ENCODE measurements around the gene OR52H1. TPM values are rescaled to one million over a fixed set of nuclear protein-coding genes. Genes with fewer than 3 reads are reported as not detected.
"Not testable (repeated sequence)": the region's sequence is repeated elsewhere in the genome, so short reads cannot be mapped to it uniquely, and the experiment has no call there.

Gene OR52H1
- total RNA-seq, result not detected
- long read RNA-seq, result 0 reads

- intact Hi-C loops (cut with DNase I), result no loop called here
- no peak for ATAC-seq
- no peak for DNase-seq
These were observed at the start of gene OR52H1 for GRCh38 chr11:5548440-5548839. OR52H1 (minus strand) TSS chr11:5548540; CDS start chr11:5545505, 3,035 bp downstream.

- intact Hi-C loops (cut with DNase I), result loop anchor here in 1 of 2 donors (2.0 kb wide), 1 partner anchor 47 kb away; no protein-coding TSS in a partner anchor
These were observed 49.6 kb upstream of the OR52H1 start for GRCh38 chr11:5597953-5598352.

GRCh38 chr11:5596607-5597201, 48.4 kb upstream of the OR52H1 start, which contains the start of gene TRIM6:
TRIM6 (plus strand) TSS chr11:5596637; CDS start chr11:5596898, 261 bp downstream.
- ATAC-seq, result peak; percentile 68 to 90
- DNase-seq, result peak; percentile 60
- intact Hi-C loops (cut with DNase I), result no loop called here

More at GRCh38 chr11:5597953-5598352, 49.6 kb upstream of the OR52H1 start:
- ATAC-seq (peak in 1 of 2 donors; percentile 20), DNase-seq (no peak)

- intact Hi-C loops (cut with DNase I), result no loop called here
- DNase-seq (no peak), ATAC-seq (no peak)
These were observed 44.8 kb upstream of the OR52H1 start for GRCh38 chr11:5593146-5593545.

- DNase-seq, result no peak
- ATAC-seq, result no peak
- intact Hi-C loops (cut with DNase I), result no loop called here
These were observed 44.3 kb upstream of the OR52H1 start for GRCh38 chr11:5592615-5593014.

GRCh38 chr11:5591613-5592012, 43.3 kb upstream of the OR52H1 start:
- intact Hi-C loops (cut with DNase I), result no loop called here
- DNase-seq (no peak), ATAC-seq (no peak)

DNA sequence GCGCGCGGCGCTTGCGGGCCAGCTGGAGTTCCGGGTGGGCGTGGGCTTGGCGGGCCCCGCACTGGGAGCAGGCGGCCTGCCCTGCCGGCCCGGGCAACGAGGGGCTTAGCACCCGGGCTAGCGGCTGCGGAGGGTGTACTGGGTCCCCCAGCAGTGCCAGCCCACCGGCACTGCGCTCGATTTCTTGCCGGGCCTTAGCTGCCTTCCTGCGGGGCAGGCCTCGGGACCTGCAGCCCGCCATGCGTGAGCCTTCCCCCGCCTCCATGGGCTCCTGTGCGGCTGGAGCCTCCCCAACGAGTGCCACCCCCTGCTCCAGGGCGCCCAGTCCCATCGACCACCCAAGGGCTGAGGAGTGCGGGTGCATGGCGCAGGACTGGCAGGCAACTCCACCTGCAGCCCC, 41.6 kb upstream of the OR52H1 start:
- not testable (repeated sequence) for DNase-seq

GRCh38 chr11:5584458-5584857, 36.1 kb upstream of the OR52H1 start:
- intact Hi-C loops (cut with DNase I); ATAC-seq; DNase-seq: not testable (repeated sequence)

More for the DNA sequence above, 41.6 kb upstream of the OR52H1 start:
- ATAC-seq; intact Hi-C loops (cut with DNase I): not testable (repeated sequence)

DNA sequence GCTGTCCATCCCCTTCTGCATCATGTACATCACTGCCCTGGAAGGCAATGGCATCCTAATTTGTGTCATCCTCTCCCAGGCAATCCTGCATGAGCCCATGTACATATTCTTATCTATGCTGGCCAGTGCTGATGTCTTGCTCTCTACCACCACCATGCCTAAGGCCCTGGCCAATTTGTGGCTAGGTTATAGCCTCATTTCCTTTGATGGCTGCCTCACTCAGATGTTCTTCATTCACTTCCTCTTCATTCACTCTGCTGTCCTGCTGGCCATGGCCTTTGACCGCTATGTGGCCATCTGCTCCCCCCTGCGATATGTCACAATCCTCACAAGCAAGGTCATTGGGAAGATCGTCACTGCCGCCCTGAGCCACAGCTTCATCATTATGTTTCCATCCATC, 32.7 kb upstream of the OR52H1 start:
- intact Hi-C loops (cut with DNase I), result no loop called here
- DNase-seq, result no peak
- ATAC-seq, result no peak

DNA sequence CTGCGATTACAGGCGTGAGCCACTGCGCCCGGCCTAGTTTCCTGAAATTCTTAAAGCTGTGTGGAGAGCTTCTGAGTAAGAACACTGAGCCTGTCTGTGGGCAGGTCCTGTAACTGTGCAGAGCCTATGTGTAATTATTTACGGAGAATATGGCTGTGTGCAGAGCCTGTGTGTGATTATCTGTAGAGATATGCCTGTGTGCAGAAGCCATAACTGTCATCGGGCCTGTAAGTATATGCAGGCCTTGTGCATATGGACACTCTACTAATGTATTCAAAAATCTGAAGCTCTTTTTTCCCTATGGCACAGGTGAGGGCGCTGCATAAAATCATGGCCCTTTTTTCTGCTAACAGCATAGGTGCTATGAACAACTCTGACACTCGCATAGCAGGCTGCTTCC, 32.2 kb upstream of the OR52H1 start, which contains the start of gene OR52B6:
Gene OR52B6 (plus strand): TSS at position 301 of the 400 bp plus-strand sequence. CDS start 0 bp downstream, at position 301.
- intact Hi-C loops (cut with DNase I), result no loop called here
- no peak for DNase-seq
- no peak for ATAC-seq

DNA sequence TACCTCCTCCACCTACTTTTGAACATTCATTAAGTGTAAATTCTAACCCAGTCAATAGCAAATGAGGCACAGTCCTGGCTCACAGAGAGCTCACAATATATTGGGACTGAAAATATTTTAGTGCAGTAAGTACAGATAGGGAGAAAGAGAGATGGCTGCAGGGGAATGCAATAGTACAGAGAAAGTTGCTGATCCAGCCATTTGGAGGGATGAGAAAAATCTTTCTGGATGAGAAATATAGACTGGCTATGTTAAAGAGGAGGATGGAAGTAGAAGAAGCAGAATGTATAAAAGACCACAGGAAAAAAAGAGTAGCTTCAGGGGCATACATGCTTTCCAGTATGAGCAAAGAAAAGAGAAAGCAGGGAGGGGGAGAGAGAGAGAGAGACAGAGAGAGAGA, 28.8 kb upstream of the OR52H1 start:
- intact Hi-C loops (cut with DNase I), result no loop called here
- DNase-seq, result no peak
- ATAC-seq, result no peak

DNA sequence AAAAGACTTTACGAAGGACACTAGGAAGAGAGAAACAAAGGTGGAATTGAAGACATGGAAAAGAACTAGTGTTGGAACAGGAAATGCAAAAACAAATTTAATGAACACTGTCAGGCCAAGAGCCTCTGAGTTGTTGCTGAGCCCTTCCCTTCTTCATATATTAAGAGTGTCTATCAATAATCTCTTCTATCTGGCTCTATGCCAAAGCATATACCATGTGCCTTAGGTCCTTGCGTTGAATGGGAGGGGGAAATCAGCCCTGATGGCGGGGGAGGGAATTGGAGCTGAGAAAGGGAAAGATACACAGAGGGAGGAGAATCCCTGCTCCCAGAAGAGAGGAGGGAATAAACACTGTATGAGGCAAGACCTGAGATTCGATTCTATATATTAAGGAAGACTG, 26.8 kb upstream of the OR52H1 start:
- DNase-seq (no peak), ATAC-seq (no peak)
- intact Hi-C loops (cut with DNase I), result no loop called here

DNA sequence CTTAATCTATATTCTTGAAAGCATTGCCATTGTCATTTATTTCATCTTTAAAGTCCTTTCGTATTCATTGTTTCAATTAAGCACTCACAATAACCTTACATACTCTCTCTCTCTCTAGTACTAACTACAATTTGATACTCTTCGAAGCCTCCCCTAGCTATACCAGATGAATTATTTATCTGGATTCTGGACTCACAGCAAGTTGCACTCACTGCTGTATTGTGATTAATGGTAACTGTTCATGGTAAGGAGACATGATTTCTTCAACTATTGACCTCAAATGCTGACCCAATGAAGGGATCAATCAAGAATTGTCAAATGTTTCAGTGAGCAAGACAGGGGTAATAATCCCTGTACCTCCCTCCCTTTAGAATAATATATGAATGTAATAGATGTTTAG, 26.3 kb upstream of the OR52H1 start:
- intact Hi-C loops (cut with DNase I), result no loop called here
- ATAC-seq (no peak), DNase-seq (no peak)

DNA sequence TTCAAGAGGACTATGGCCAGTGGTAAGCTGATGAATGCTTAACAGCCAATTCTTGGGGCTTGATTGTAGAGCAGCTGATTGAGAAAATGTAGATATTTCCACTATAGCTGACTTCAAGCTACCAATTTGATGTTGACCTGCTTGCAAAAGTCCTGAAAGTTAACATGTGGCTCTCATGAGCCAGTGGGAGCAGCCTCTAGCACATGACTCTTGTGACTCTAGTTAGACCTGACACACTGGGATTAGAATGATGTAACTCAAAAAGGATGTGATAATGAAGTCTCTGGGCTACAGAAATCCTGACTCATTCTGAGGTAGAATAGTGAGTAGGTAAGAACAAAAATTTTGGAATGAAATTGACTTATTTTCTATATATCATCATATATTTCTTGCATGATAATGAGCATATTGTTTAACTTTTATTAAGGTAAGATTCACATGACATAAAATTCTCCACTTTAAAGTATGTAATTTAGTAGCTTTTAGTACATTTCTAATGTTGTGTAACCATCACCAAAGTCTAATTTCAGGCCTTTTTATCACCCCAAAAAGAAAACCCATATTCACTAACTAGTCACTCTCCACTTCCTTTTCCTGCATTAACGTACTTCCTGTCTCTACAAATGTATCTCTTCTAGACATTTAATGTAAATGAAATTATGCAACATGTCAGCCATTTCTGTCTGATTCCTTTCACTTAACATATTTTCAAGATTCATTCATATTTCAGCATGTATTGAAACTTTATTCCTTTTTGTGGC, 16.1 kb upstream of the OR52H1 start:
- intact Hi-C loops (cut with DNase I), result no loop called here
- ATAC-seq, result no peak
- no peak for DNase-seq

- DNase-seq (no peak), ATAC-seq (no peak)
- intact Hi-C loops (cut with DNase I), result no loop called here
These were observed 9.4 kb upstream of the OR52H1 start for GRCh38 chr11:5557751-5558150.

DNA sequence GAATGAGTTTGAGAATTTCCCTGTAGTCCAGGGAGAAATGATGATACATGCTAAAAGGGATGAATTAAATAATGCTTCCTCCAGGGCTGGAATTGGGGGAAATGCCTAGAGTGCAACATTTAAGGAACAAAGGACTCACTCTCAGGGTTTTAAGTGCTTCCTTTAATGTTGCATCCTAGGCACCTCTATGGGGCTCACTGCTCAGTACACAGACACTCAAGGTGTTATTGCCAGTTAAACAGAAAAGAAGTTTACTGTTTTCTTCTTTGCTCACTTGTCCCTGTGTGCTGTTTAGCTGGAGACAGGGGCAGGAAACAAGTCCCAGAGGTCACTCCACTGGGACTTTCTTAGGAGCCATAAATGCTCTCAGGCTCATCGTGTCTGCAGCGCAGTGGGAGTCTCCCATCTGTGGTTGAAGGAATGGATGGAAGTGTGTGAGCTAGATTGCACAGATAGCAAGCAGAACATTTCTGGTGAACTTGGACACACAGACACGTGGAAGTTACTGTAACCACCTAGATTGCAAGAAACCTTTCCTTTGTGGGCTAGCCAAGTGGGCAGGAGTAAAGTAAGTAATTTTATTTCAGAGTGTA, 8.4 kb upstream of the OR52H1 start:
- no peak for DNase-seq
- ATAC-seq, result no peak
- intact Hi-C loops (cut with DNase I), result no loop called here

- ATAC-seq, result no peak
- intact Hi-C loops (cut with DNase I), result no loop called here
- no peak for DNase-seq
These were observed 5.0 kb upstream of the OR52H1 start for GRCh38 chr11:5553343-5553742.

GRCh38 chr11:5550440-5551095, 2.2 kb upstream of the OR52H1 start:
- no peak for DNase-seq
- intact Hi-C loops (cut with DNase I), result no loop called here
- ATAC-seq, result no peak

DNA sequence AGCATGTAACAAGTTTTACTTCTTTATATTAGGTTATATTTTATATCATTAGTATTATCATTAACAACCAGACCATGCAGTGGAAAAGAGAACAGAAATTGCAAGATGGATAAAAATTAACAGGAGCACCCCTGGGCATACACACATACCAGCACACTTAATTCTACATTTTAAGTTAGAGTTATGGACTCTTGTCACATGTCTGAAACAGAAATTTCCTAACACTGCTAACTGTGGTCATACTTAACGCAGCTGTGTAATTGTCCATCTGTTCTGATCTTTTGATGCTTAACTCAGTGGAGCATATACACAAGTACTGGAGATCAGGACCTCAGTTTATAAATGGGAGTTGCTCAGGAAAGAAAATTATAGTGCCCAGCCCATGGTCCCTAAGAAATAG, 358 bp downstream of the OR52H1 start:
- no peak for ATAC-seq

DNA sequence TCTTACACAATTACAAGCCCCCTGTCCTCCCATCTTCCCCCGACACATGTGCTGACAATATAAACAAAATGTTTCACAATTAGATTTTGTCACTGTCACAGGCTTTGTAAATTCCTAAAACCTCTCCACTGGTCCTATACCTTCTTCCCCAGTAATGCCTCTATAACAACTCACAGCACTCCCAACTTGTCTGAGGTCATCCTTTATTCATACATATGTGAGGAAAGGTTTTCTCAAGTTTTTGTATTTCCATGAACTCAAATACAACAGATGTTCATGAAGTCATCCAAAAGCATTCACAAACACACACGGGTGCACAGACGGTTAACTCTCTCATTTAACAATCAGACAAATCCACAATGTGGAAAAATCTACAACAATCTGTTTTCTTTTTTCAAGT, 1.9 kb downstream of the OR52H1 start:
- intact Hi-C loops (cut with DNase I), result no loop called here
- no peak for DNase-seq
- no peak for ATAC-seq

More for the DNA sequence above, 358 bp downstream of the OR52H1 start:
- intact Hi-C loops (cut with DNase I), result no loop called here
- no peak for DNase-seq

Data from left cardiac atrium (tissue), 4 donors.